ENCODE results near the gene DNAJC21. TPM values are rescaled to one million over a fixed set of nuclear protein-coding genes. Genes with fewer than 3 reads are reported as not detected.

Gene DNAJC21
- total RNA-seq, 1 donor from 2014 or later, result 57.7 TPM

DNA sequence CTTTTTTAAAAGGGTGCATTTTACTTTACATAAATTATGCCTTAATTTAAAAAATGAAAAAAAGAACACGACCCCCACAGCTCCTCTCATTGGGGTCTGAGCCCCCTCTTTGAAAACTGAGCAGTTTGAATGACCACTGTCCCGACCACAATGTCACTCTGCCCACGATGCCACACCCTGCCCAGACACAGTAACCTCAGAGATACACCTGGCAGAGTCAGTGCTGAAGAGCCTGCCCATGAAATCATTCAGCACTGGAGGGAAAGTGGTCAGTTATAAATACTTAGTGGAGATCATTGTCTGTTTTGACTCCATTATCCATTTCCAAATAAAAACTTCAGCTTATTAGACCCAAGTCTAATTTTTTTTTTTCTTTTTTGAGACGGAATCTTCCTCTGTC is 49.3 kb downstream of the DNAJC21 start:
- Histone ChIP-seq H3K9me3 (no peaks in the 10 kb centered on the region), H3K4me1 (no peaks in the 10 kb centered on the region), H3K27me3 (no peaks in the 10 kb centered on the region), H3K36me3 (no peaks in the 10 kb centered on the region), H3K27ac (no peak overlapping the region), H3K4me3 (no peak overlapping the region)
- intact Hi-C loops (cut with DNase I), result no loop called here
- DNase-seq, result no peak
- no peak for ATAC-seq
- TF ChIP-seq, protein P1, sequence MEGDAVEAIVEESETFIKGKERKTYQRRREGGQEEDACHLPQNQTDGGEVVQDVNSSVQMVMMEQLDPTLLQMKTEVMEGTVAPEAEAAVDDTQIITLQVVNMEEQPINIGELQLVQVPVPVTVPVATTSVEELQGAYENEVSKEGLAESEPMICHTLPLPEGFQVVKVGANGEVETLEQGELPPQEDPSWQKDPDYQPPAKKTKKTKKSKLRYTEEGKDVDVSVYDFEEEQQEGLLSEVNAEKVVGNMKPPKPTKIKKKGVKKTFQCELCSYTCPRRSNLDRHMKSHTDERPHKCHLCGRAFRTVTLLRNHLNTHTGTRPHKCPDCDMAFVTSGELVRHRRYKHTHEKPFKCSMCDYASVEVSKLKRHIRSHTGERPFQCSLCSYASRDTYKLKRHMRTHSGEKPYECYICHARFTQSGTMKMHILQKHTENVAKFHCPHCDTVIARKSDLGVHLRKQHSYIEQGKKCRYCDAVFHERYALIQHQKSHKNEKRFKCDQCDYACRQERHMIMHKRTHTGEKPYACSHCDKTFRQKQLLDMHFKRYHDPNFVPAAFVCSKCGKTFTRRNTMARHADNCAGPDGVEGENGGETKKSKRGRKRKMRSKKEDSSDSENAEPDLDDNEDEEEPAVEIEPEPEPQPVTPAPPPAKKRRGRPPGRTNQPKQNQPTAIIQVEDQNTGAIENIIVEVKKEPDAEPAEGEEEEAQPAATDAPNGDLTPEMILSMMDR (IDR thresholded peaks at IDR 0.05), result no peak

DNA sequence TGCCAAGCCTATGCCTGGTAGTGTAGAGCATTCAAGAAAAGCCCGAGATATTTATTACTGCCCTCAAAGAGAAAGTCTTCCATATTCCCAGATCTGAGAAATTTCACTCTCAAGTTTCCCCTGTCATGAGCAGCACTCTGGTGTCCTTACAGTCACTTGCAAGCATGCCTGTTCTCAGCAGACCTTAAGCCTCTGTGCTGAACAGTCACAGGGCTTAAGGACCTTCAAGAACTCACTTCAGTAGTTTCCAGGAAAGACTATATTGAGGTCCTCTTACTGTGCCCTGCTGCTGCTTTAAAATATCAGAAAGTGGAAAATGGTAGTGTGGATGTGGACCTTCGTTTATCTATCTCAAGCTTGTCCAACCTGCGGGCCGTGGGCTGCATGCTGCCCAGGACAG is 53.5 kb downstream of the DNAJC21 start:
- ATAC-seq (peak; percentile 77), DNase-seq (no peak)
- Histone ChIP-seq H3K9me3 (no peaks in the 10 kb centered on the region), H3K4me3 (no peak overlapping the region), H3K27me3 (no peaks in the 10 kb centered on the region), H3K27ac (no peak overlapping the region), H3K4me1 (no peaks in the 10 kb centered on the region), H3K36me3 (no peaks in the 10 kb centered on the region)
- intact Hi-C loops (cut with DNase I), result no loop called here
- TF ChIP-seq, protein P1 (IDR thresholded peaks at IDR 0.05), result no peak

DNA sequence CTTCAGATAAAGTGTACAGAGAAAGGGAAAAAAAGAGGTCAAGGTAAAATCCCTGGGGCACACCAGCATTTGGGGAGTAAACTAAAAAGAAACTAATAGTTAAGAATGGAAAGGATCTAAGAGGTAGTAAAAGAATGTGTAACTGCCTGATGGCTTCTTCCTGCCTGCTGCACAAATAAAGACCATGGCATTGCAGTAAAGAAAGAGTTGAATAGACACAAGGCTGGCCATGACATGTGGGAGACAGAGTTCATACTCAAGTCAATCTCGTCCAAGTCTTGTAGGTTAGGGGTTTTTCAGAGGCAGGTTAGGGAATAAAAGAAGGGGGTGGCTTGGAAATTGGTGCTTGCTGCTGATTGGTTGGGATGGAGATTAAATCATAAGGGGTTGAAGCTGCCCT is 57.6 kb downstream of the DNAJC21 start:
- H3K4me3 ChIP-seq, result no peak overlapping the region
- intact Hi-C loops (cut with DNase I), result no loop called here
- no peaks in the 10 kb centered on the region for H3K9me3 ChIP-seq
- TF ChIP-seq, protein P1 (IDR thresholded peaks at IDR 0.05), result no peak
- no peaks in the 10 kb centered on the region for H3K4me1 ChIP-seq
- ATAC-seq, result no peak
- no peaks in the 10 kb centered on the region for H3K36me3 ChIP-seq
- no peak overlapping the region for H3K27ac ChIP-seq
- H3K27me3 ChIP-seq, result no peaks in the 10 kb centered on the region
- no peak for DNase-seq

- DNase-seq (no peak), ATAC-seq (no peak)
- H3K27me3 ChIP-seq, result no peaks in the 10 kb centered on the region
- no peaks in the 10 kb centered on the region for H3K9me3 ChIP-seq
- TF ChIP-seq, protein P1 (IDR thresholded peaks at IDR 0.05), result no peak
- intact Hi-C loops (cut with DNase I), result no loop called here
- no peaks in the 10 kb centered on the region for H3K36me3 ChIP-seq
- no peak overlapping the region for H3K27ac ChIP-seq
- no peaks in the 10 kb centered on the region for H3K4me1 ChIP-seq
- H3K4me3 ChIP-seq, result no peak overlapping the region
These were observed 62.3 kb downstream of the DNAJC21 start for GRCh38 chr5:34991486-34992238.

GRCh38 chr5:34993951-34994350 is 64.6 kb downstream of the DNAJC21 start:
- TF ChIP-seq, protein P1 (IDR thresholded peaks at IDR 0.05), result no peak
- DNase-seq (no peak), ATAC-seq (no peak)
- Histone ChIP-seq H3K9me3 (no peaks in the 10 kb centered on the region), H3K27me3 (no peaks in the 10 kb centered on the region), H3K4me3 (no peak overlapping the region), H3K4me1 (no peaks in the 10 kb centered on the region), H3K27ac (no peak overlapping the region), H3K36me3 (no peaks in the 10 kb centered on the region)
- intact Hi-C loops (cut with DNase I), result no loop called here
